HEK293 (cell line): Measurements from ENCODE around the gene FALEC.

Experiments
- CTCF ChIA-PET: fragments of 350-600 bp; formaldehyde crosslinking; extraction: SDS; loops from one replicate; lab custom pipeline; 2021; ENCODE audit warnings: antibody characterized with exemption; lab: Yijun Ruan, JAX
- POLR2A ChIA-PET: fragments of 300-600 bp; formaldehyde crosslinking; extraction: SDS; loops from one replicate; lab custom pipeline; 2020; ENCODE audit warnings: antibody characterized with exemption, inconsistent platforms; lab: Yijun Ruan, JAX
- H3K27ac ChIP-seq: fragments of 200-500 bp; sonication (Bioruptor generic); 2 replicates; pipeline ENCODE4 v1.5.1; 2014; ENCODE audit warnings: low read depth, low read length, control low read depth, inconsistent platforms; ENCODE audit errors: extremely low read depth
- H3K36me3 ChIP-seq, 2 experiments: fragments of 200-500 bp in 1 of 2; sonication (Bioruptor generic) in 1 of 2; 1 replicate in 1 of 2; 2 replicates in 1 of 2; pipeline ENCODE4 v1.5.1; 2014 to 2017; ENCODE audit warnings: inconsistent platforms in 2 of 2, low read length in 2 of 2; ENCODE audit not compliant: control insufficient read depth in 2 of 2, insufficient read depth in 1 of 2
- H3K4me1 ChIP-seq: fragments of 200-500 bp; sonication (Bioruptor generic); 2 replicates; pipeline ENCODE4 v1.5.1; 2014; ENCODE audit warnings: mild to moderate bottlenecking, low read length, inconsistent platforms; ENCODE audit not compliant: control insufficient read depth, insufficient read depth
- H3K4me3 ChIP-seq: 2 replicates; pipeline ENCODE4 v1.5.1; 2011; ENCODE audit warnings: low read depth, mild to moderate bottlenecking, control low read depth, low read length, moderate library complexity
- H3K9me3 ChIP-seq: fragments of 200-500 bp; sonication (Bioruptor generic); 2 replicates; pipeline ENCODE4 v1.5.1; 2014; ENCODE audit warnings: low read depth, low read length, inconsistent platforms; ENCODE audit not compliant: control insufficient read depth, insufficient read depth
- BCL11B ChIP-seq: fragments of 450-650 bp; formaldehyde crosslinking; IDR thresholded peaks from 2 replicates; pipeline ENCODE4 v1.5.1; 2016; ENCODE audit warnings: low read depth, missing biosample characterization, missing genetic modification characterization
- KLF10 ChIP-seq: fragments of 450-650 bp; IDR thresholded peaks from 2 replicates; pipeline ENCODE4 v1.5.1; 2018; ENCODE audit warnings: missing biosample characterization, mild to moderate bottlenecking, missing genetic modification characterization
- OVOL3 ChIP-seq: fragments of 450-650 bp; formaldehyde crosslinking; IDR thresholded peaks from 2 replicates; pipeline ENCODE4 v1.5.1; 2016; ENCODE audit warnings: missing biosample characterization, missing genetic modification characterization
- SP7 ChIP-seq: fragments of 450-650 bp; formaldehyde crosslinking; IDR thresholded peaks from 2 replicates; pipeline ENCODE4 v1.5.1; 2016; ENCODE audit warnings: missing biosample characterization, missing genetic modification characterization
- TRIM28 ChIP-seq: IDR thresholded peaks from 2 replicates; pipeline ENCODE4 v1.6.1; 2011; ENCODE audit warnings: low read length, control low read depth, borderline replicate concordance
- YY2 ChIP-seq: fragments of 450-650 bp; formaldehyde crosslinking; IDR thresholded peaks from 2 replicates; pipeline ENCODE4 v1.5.1; 2016; ENCODE audit warnings: missing biosample characterization, missing genetic modification characterization
- ZEB2 ChIP-seq: fragments of 450-650 bp; formaldehyde crosslinking; IDR thresholded peaks from 2 replicates; pipeline ENCODE4 v1.5.1; 2016; ENCODE audit warnings: missing biosample characterization, missing genetic modification characterization
- ZNF121 ChIP-seq: fragments of 450-650 bp; formaldehyde crosslinking; IDR thresholded peaks from 2 replicates; pipeline ENCODE4 v1.5.1; 2016; ENCODE audit warnings: missing biosample characterization, missing genetic modification characterization
- ZNF157 ChIP-seq: fragments of 450-650 bp; formaldehyde crosslinking; IDR thresholded peaks from 2 replicates; pipeline ENCODE4 v1.5.1; 2016; ENCODE audit warnings: missing biosample characterization, missing genetic modification characterization
- ZNF174 ChIP-seq: fragments of 450-650 bp; formaldehyde crosslinking; IDR thresholded peaks from 2 replicates; pipeline ENCODE4 v1.5.0; 2017; ENCODE audit warnings: missing biosample characterization, mild to moderate bottlenecking, missing genetic modification characterization
- ZNF292 ChIP-seq: fragments of 450-650 bp; formaldehyde crosslinking; IDR thresholded peaks from 2 replicates; pipeline ENCODE4 v1.5.1; 2016; ENCODE audit warnings: low read depth, missing biosample characterization, missing genetic modification characterization, borderline replicate concordance
- ZNF341 ChIP-seq: fragments of 450-650 bp; formaldehyde crosslinking; IDR thresholded peaks from 2 replicates; pipeline ENCODE4; 2016; ENCODE audit warnings: low read depth, missing biosample characterization, missing genetic modification characterization
- ZNF366 ChIP-seq: fragments of 450-650 bp; formaldehyde crosslinking; conservative IDR thresholded peaks from 2 replicates; pipeline ENCODE4 v1.5.1; 2016; ENCODE audit warnings: missing biosample characterization, missing genetic modification characterization
- ZNF416 ChIP-seq: fragments of 450-650 bp; formaldehyde crosslinking; IDR thresholded peaks from 2 replicates; pipeline ENCODE4 v1.5.1; 2016; ENCODE audit warnings: missing biosample characterization, missing genetic modification characterization
- ZNF473 ChIP-seq: fragments of 450-650 bp; formaldehyde crosslinking; IDR thresholded peaks from 2 replicates; pipeline ENCODE4 v1.5.1; 2017; ENCODE audit warnings: missing biosample characterization, missing genetic modification characterization
- ZNF558 ChIP-seq: fragments of 450-650 bp; formaldehyde crosslinking; IDR thresholded peaks from 2 replicates; pipeline ENCODE4 v1.5.1; 2016; ENCODE audit warnings: missing biosample characterization, missing genetic modification characterization
- ZNF571 ChIP-seq: fragments of 450-650 bp; formaldehyde crosslinking; IDR thresholded peaks from 2 replicates; pipeline ENCODE4 v1.5.0; 2017; ENCODE audit warnings: missing biosample characterization, missing genetic modification characterization
- ZNF654 ChIP-seq: fragments of 450-650 bp; formaldehyde crosslinking; IDR thresholded peaks from 2 replicates; pipeline ENCODE4 v1.5.1; 2016; ENCODE audit warnings: low read depth, missing biosample characterization, missing genetic modification characterization
- TF ChIP-seq, protein P1 (sequence below): fragments of 450-650 bp; formaldehyde crosslinking; conservative IDR thresholded peaks from 2 replicates; pipeline ENCODE4 v1.5.1; 2016; ENCODE audit warnings: low read depth, missing biosample characterization, missing genetic modification characterization
- TF ChIP-seq, protein P2 (sequence below): fragments of 450-650 bp; formaldehyde crosslinking; IDR thresholded peaks from 2 replicates; pipeline ENCODE4 v1.5.1; 2016; ENCODE audit warnings: missing biosample characterization, missing genetic modification characterization
- TF ChIP-seq, protein P3 (sequence below): fragments of 450-650 bp; formaldehyde crosslinking; IDR thresholded peaks from 2 replicates; pipeline ENCODE4 v1.5.1; 2016; ENCODE audit warnings: missing biosample characterization, missing genetic modification characterization
- TF ChIP-seq, protein P4 (sequence below): fragments of 450-650 bp; formaldehyde crosslinking; IDR thresholded peaks from 2 replicates; pipeline ENCODE4 v1.5.1; 2016; ENCODE audit warnings: missing biosample characterization, missing genetic modification characterization
- TF ChIP-seq, protein P5 (sequence below): fragments of 450-650 bp; formaldehyde crosslinking; IDR thresholded peaks from 2 replicates; pipeline ENCODE4 v1.5.1; 2016; ENCODE audit warnings: missing biosample characterization, missing genetic modification characterization
- TF ChIP-seq, protein P6 (sequence below): fragments of 450-650 bp; formaldehyde crosslinking; IDR thresholded peaks from 2 replicates; pipeline ENCODE4 v1.5.1; 2016; ENCODE audit warnings: missing biosample characterization, missing genetic modification characterization

The FALEC gene

DNA sequence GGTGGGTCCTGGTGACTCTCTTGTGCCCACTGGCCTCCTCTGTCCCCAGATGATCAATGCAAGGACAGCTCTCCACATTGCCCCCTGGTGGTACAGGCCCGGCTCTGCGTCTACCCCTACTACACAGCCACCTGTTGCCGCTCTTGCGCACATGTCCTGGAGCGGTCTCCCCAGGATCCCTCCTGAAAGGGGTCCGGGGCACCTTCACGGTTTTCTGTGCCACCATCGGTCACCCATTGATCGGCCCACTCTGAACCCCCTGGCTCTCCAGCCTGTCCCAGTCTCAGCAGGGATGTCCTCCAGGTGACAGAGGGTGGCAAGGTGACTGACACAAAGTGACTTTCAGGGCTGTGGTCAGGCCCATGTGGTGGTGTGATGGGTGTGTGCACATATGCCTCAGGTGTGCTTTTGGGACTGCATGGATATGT is 44.5 kb downstream of the FALEC start (continued):
- TF ChIP-seq, protein P1, sequence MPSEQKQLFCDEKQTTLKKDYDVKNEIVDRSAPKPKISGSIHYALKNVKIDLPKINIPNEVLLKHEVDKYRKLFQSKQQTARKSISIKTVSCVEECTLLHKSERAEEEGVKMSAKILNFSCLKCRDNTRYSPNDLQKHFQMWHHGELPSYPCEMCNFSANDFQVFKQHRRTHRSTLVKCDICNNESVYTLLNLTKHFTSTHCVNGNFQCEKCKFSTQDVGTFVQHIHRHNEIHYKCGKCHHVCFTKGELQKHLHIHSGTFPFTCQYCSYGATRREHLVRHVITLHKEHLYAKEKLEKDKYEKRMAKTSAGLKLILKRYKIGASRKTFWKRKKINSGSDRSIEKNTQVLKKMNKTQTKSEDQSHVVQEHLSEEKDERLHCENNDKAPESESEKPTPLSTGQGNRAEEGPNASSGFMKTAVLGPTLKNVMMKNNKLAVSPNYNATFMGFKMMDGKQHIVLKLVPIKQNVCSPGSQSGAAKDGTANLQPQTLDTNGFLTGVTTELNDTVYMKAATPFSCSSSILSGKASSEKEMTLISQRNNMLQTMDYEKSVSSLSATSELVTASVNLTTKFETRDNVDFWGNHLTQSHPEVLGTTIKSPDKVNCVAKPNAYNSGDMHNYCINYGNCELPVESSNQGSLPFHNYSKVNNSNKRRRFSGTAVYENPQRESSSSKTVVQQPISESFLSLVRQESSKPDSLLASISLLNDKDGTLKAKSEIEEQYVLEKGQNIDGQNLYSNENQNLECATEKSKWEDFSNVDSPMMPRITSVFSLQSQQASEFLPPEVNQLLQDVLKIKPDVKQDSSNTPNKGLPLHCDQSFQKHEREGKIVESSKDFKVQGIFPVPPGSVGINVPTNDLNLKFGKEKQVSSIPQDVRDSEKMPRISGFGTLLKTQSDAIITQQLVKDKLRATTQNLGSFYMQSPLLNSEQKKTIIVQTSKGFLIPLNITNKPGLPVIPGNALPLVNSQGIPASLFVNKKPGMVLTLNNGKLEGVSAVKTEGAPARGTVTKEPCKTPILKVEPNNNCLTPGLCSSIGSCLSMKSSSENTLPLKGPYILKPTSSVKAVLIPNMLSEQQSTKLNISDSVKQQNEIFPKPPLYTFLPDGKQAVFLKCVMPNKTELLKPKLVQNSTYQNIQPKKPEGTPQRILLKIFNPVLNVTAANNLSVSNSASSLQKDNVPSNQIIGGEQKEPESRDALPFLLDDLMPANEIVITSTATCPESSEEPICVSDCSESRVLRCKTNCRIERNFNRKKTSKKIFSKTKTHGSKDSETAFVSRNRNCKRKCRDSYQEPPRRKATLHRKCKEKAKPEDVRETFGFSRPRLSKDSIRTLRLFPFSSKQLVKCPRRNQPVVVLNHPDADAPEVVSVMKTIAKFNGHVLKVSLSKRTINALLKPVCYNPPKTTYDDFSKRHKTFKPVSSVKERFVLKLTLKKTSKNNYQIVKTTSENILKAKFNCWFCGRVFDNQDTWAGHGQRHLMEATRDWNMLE (tag by site-specific recombination) = no peak
- TF ChIP-seq ZNF473 (tag by site-specific recombination) = no peak
- TF ChIP-seq, protein P2, sequence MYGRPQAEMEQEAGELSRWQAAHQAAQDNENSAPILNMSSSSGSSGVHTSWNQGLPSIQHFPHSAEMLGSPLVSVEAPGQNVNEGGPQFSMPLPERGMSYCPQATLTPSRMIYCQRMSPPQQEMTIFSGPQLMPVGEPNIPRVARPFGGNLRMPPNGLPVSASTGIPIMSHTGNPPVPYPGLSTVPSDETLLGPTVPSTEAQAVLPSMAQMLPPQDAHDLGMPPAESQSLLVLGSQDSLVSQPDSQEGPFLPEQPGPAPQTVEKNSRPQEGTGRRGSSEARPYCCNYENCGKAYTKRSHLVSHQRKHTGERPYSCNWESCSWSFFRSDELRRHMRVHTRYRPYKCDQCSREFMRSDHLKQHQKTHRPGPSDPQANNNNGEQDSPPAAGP = 0 out of 2 replicates have a peak, but pooled peaks have one; percentile 38
- TF ChIP-seq KLF10 (tag by site-specific recombination) = no peak
- peak; percentile 34; the same call in 1 of the 2 replicates for TF ChIP-seq ZNF654 (tag by site-specific recombination)
- TF ChIP-seq SP7 = 0 out of 2 replicates have a peak, but pooled peaks have one; percentile 29
- no peak for TF ChIP-seq ZNF157 (tag by site-specific recombination)
- TF ChIP-seq OVOL3 (tag by site-specific recombination) = no peak
- TF ChIP-seq ZNF558 (tag by site-specific recombination) = no peak
- TF ChIP-seq, protein P3, sequence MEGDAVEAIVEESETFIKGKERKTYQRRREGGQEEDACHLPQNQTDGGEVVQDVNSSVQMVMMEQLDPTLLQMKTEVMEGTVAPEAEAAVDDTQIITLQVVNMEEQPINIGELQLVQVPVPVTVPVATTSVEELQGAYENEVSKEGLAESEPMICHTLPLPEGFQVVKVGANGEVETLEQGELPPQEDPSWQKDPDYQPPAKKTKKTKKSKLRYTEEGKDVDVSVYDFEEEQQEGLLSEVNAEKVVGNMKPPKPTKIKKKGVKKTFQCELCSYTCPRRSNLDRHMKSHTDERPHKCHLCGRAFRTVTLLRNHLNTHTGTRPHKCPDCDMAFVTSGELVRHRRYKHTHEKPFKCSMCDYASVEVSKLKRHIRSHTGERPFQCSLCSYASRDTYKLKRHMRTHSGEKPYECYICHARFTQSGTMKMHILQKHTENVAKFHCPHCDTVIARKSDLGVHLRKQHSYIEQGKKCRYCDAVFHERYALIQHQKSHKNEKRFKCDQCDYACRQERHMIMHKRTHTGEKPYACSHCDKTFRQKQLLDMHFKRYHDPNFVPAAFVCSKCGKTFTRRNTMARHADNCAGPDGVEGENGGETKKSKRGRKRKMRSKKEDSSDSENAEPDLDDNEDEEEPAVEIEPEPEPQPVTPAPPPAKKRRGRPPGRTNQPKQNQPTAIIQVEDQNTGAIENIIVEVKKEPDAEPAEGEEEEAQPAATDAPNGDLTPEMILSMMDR (tag by site-specific recombination) = peak; percentile 90
- TF ChIP-seq ZNF121 (tag by site-specific recombination) = no peak
- TF ChIP-seq, protein P4, sequence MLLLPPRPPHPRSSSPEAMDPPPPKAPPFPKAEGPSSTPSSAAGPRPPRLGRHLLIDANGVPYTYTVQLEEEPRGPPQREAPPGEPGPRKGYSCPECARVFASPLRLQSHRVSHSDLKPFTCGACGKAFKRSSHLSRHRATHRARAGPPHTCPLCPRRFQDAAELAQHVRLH (tag by site-specific recombination) = no peak
- TF ChIP-seq, all 188 proteins: peak for 9

DNA sequence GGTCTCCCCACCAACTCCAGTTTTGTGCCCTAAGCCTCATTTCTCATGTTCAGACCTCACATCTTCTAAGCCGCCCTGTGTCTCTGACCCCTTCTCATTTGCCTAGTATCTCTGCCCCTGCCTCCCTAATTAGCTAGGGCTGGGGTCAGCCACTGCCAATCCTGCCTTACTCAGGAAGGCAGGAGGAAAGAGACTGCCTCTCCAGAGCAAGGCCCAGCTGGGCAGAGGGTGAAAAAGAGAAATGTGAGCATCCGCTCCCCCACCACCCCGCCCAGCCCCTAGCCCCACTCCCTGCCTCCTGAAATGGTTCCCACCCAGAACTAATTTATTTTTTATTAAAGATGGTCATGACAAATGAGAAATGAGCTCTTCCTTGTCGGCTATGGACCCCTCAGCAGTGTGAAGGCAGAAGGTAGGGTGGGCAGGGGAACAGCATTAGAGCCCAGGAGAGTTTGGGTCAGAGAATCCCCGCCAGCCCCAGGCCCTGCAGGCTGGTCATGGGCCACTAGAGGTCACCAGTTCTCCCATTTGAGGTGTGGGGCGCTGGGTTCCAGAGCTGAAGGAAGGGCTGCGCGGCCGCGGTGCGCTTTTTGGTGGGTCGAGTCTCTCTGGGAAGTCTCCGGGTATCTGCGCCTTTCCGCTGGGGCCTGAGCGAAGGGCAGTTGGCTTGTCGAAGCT is 45.2 kb downstream of the FALEC start:
- Histone ChIP-seq H3K36me3 (peaks cover 0 to 2% of the 10 kb centered on the region in 2 experiments; a peak in 1 of 3 replicates), H3K27ac (peak overlapping the region; percentile 96), H3K4me1 (peaks cover 21% of the 10 kb centered on the region), H3K9me3 (no peaks in the 10 kb centered on the region), H3K4me3 (peak overlapping the region; percentile 56)
- POLR2A ChIA-PET = interaction anchor here (0.5 to 8.8 kb wide), 10 partner anchors 10 to 197 kb away, joined by 3 to 272 read pairs (median 5); partner anchors contain the start of genes ADAMTSL4, ENSA, GOLPH3L and MCL1
- CTCF ChIA-PET = interaction anchor here (0.6 to 5.1 kb wide), 63 partner anchors 13 to 1630 kb away, joined by 3 to 135 read pairs (median 4); partner anchors contain the start of genes ADAMTSL4, CTSK, ENSA and FALEC
- TF ChIP-seq ZNF366 (tag by site-specific recombination) (no peak; the same call in 1 of the 2 replicates), ZNF174 (tag by site-specific recombination) (no peak), ZNF341 (tag by site-specific recombination) (peak; percentile 46), ZNF292 (no peak), ZEB2 (tag by site-specific recombination) (peak; percentile 52; the same call in 1 of the 2 replicates), BCL11B (tag by site-specific recombination) (0 out of 2 replicates have a peak, but pooled peaks have one; percentile 32), TRIM28 (no peak), ZNF416 (no peak), YY2 (tag by site-specific recombination) (no peak), ZNF571 (no peak)
- TF ChIP-seq, protein P5, sequence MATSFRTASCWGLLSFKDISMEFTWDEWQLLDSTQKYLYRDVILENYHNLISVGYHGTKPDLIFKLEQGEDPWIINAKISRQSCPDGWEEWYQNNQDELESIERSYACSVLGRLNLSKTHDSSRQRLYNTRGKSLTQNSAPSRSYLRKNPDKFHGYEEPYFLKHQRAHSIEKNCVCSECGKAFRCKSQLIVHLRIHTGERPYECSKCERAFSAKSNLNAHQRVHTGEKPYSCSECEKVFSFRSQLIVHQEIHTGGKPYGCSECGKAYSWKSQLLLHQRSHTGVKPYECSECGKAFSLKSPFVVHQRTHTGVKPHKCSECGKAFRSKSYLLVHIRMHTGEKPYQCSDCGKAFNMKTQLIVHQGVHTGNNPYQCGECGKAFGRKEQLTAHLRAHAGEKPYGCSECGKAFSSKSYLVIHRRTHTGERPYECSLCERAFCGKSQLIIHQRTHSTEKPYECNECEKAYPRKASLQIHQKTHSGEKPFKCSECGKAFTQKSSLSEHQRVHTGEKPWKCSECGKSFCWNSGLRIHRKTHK (tag by site-specific recombination) = no peak
- TF ChIP-seq, protein P6, sequence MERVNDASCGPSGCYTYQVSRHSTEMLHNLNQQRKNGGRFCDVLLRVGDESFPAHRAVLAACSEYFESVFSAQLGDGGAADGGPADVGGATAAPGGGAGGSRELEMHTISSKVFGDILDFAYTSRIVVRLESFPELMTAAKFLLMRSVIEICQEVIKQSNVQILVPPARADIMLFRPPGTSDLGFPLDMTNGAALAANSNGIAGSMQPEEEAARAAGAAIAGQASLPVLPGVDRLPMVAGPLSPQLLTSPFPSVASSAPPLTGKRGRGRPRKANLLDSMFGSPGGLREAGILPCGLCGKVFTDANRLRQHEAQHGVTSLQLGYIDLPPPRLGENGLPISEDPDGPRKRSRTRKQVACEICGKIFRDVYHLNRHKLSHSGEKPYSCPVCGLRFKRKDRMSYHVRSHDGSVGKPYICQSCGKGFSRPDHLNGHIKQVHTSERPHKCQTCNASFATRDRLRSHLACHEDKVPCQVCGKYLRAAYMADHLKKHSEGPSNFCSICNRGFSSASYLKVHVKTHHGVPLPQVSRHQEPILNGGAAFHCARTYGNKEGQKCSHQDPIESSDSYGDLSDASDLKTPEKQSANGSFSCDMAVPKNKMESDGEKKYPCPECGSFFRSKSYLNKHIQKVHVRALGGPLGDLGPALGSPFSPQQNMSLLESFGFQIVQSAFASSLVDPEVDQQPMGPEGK (tag by site-specific recombination) = peak; percentile 13; the same call in 1 of the 2 replicates
